Activated CD4-positive, alpha-beta T cell treated with anti-CD3 and anti-CD28 coated beads, Interleukin-2, amount 10 ng/mL, durations not matched to agents 7 days and 5 days (primary cell): ENCODE data around the gene CAMK2G. TPM values are rescaled to one million over a fixed set of nuclear protein-coding genes. Genes with fewer than 3 reads are reported as not detected.
A peak's percentile ranks its signal among the peaks of the same experiment; 100 is the strongest.

ENCODE experiments used
- CTCF ChIA-PET: fragments of 350-600 bp; sonication (Branson Sonifier 250); formaldehyde crosslinking; loops from one replicate; lab custom pipeline; 2021; ENCODE audit warnings: antibody characterized with exemption; lab: Charles Lee
- POLR2A ChIA-PET: fragments of 350-600 bp; sonication (Branson Sonifier 250); formaldehyde crosslinking; loops from one replicate; lab custom pipeline; 2021; ENCODE audit warnings: antibody characterized with exemption; lab: Charles Lee
- DNase-seq: peaks from one replicate; pipeline ENCODE4 v3.0.0-alpha.2; 2020
- H3K27ac Mint-ChIP-seq: one replicate; pipeline ENCODE4 v1.8.0; 2021; ENCODE audit warnings: mild to moderate bottlenecking, moderate library complexity, mixed read lengths
- H3K27me3 Mint-ChIP-seq: one replicate; pipeline ENCODE4 v1.8.0; 2021; ENCODE audit warnings: mixed read lengths
- H3K36me3 Mint-ChIP-seq: one replicate; pipeline ENCODE4 v1.8.0; 2021; ENCODE audit warnings: low read depth, mixed read lengths
- H3K4me1 Mint-ChIP-seq: one replicate; pipeline ENCODE4 v1.8.0; 2021; ENCODE audit warnings: mixed read lengths
- H3K4me3 Mint-ChIP-seq: one replicate; pipeline ENCODE4 v1.8.0; 2021; ENCODE audit warnings: mild to moderate bottlenecking, moderate library complexity, mixed read lengths
- H3K9me3 Mint-ChIP-seq: one replicate; pipeline ENCODE4 v1.8.0; 2021; ENCODE audit warnings: mixed read lengths
- total RNA-seq, 2 experiments: library from RNA; stranded (reverse); gene quantifications; one replicate each; pipeline ENCODE4 v1.2.3, GENCODE V29; 2021

CAMK2G gene
- total RNA-seq, 2 experiments from 2014 or later, result 54.4 to 55.8 TPM

- H3K4me1 Mint-ChIP-seq, result peaks cover 60% of the 10 kb centered on the region
- no peaks in the 10 kb centered on the region for H3K27me3 Mint-ChIP-seq
Observed at GRCh38 chr10:73876566-73876965, 2.2 kb upstream of the CAMK2G start.

DNA sequence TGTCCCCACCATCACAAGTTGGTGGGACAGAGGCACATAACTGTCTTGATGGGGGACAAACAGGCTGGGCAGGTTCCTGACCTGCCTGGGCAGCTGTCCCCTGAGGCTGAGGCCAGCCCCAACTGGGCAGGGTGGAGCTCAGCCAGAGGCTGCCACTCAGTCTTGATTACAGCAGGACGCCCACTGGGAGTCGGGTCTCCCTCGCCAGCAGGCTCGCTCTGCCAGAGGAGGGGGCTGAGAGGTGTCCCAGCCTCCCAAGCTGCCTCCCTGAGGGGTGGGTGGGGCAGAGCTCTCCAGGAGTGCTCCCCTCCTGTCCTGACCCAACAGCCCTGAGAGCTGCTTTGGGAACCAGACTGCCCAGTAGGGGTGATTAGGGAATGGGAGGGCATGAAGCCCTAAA lies 1.8 kb upstream of the CAMK2G start:
- ChIA-PET CTCF (interaction anchor here (1.0 to 9.9 kb wide), 4 partner anchors 11 to 28 kb away, joined by 3 to 212 read pairs (median 4); no protein-coding TSS in a partner anchor), POLR2A (no interaction called here)
- Mint-ChIP-seq H3K4me3 (peak overlapping the region; percentile 35), H3K36me3 (peaks cover 23% of the 10 kb centered on the region), H3K27me3 (no peaks in the 10 kb centered on the region), H3K4me1 (peaks cover 64% of the 10 kb centered on the region), H3K9me3 (no peaks in the 10 kb centered on the region), H3K27ac (no peak overlapping the region)
- no peak for DNase-seq

More at GRCh38 chr10:73876566-73876965, 2.2 kb upstream of the CAMK2G start:
- H3K36me3 Mint-ChIP-seq, result peaks cover 18% of the 10 kb centered on the region
- no peak overlapping the region for H3K4me3 Mint-ChIP-seq
- H3K27ac Mint-ChIP-seq, result no peak overlapping the region
- H3K9me3 Mint-ChIP-seq, result no peaks in the 10 kb centered on the region
- no peak for DNase-seq
- ChIA-PET CTCF (interaction anchor here (0.6 to 9.9 kb wide), 6 partner anchors 10 to 1344 kb away, joined by 3 to 212 read pairs (median 6); no protein-coding TSS in a partner anchor), POLR2A (interaction anchor here (0.7 kb wide), 1 partner anchor 38 kb away, joined by 10 read pairs; no protein-coding TSS in a partner anchor)

DNA sequence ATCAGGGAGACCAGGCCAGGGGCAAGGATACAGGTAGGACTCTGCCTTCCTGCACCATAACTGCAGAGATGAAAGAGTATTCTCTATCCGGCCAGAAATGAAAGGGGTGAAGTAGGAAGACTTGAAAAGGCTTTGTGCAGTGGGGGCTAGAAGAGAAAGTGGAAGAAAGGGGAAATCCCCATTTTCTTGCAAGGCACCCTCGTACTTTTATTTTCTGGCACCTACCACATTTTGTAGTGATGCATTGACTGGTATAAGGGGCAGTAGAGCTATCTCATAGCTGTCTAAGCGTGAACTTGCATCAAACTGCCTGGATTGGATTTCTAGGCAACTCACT lies 752 bp upstream of the CAMK2G start:
- Mint-ChIP-seq H3K27ac (peak overlapping the region; percentile 89), H3K4me1 (peaks cover 71% of the 10 kb centered on the region), H3K27me3 (no peaks in the 10 kb centered on the region), H3K36me3 (peaks cover 32% of the 10 kb centered on the region), H3K4me3 (peak overlapping the region; percentile 76), H3K9me3 (no peaks in the 10 kb centered on the region)
- ChIA-PET CTCF (interaction anchor here (1.0 to 9.9 kb wide), 3 partner anchors 14 to 27 kb away, joined by 3 to 212 read pairs (median 5); no protein-coding TSS in a partner anchor), POLR2A (no interaction called here)
- DNase-seq, result peak; percentile 65

DNA sequence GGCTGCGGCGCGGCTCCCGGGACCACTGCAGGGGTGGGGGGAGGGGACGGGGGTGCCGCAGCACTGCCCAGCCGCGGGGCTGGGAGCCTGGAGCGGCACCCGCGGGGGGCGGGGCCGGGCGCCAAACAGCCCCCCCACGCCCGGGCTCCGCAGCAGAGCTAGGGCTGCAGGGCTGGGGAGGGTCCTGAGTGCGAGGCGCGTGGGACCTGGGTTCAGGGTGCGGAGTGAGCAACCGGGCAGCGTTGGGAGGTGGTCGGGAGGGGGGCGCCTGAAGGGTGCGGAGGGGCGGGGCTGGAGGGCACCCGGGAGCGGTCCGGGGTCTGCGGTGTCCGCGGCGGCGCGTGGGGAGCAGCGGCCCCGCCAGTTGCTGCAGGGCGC lies 528 bp downstream of the CAMK2G start:
- peaks cover 38% of the 10 kb centered on the region for H3K36me3 Mint-ChIP-seq
- DNase-seq, result no peak
- ChIA-PET CTCF (interaction anchor here (1.0 to 9.9 kb wide), 5 partner anchors 11 to 61 kb away, joined by 3 to 212 read pairs (median 4); no protein-coding TSS in a partner anchor), POLR2A (no interaction called here)
- peaks cover 66% of the 10 kb centered on the region for H3K4me1 Mint-ChIP-seq
- H3K4me3 Mint-ChIP-seq, result peak overlapping the region; percentile 75
- no peaks in the 10 kb centered on the region for H3K27me3 Mint-ChIP-seq
- H3K27ac Mint-ChIP-seq, result no peak overlapping the region
- H3K9me3 Mint-ChIP-seq, result no peaks in the 10 kb centered on the region

DNA sequence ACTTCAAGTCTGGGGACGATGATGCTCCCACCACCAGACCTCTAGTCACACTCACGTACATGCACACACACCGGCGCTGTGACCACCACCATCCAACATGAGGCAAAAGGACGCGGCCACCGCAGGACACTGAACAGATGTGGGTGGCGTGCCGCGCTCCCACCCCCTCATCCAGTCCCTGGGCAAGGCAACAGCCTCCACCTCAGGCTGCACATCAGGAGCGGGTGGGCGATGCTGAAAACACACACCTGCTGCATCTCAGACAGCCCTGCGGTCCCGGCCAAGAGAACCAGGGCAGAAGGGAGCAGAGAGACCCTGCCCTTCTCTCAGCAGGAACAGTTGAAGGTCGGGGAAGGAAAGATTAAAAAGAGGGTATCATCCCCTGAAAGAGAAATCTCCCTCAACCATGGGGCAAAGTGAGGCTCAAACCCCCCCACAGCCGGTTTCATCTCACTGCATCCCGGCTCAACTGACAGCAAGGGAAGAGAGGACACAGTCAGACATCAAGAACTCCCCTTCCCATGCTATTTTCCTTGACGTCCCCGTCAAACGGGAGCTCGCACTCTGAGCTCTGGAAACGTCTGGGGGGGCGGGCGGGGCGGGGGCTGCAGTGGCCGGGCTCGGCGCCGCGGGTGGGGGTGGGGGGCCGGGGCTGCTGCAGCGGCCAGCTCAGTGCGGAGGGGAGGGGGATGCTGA lies 1.1 kb downstream of the CAMK2G start:
- H3K4me1 Mint-ChIP-seq, result peaks cover 71% of the 10 kb centered on the region
- peaks cover 41% of the 10 kb centered on the region for H3K36me3 Mint-ChIP-seq
- no peaks in the 10 kb centered on the region for H3K9me3 Mint-ChIP-seq
- peak overlapping the region; percentile 77 for H3K4me3 Mint-ChIP-seq
- POLR2A ChIA-PET, result no interaction called here
- no peaks in the 10 kb centered on the region for H3K27me3 Mint-ChIP-seq
- CTCF ChIA-PET, result interaction anchor here (1.0 to 9.9 kb wide), 3 partner anchors 10 to 25 kb away, joined by 4 to 212 read pairs (median 4); no protein-coding TSS in a partner anchor
- no peak for DNase-seq
- H3K27ac Mint-ChIP-seq, result peak overlapping the region; percentile 65

- POLR2A ChIA-PET, result no interaction called here
- no peaks in the 10 kb centered on the region for H3K27me3 Mint-ChIP-seq
- CTCF ChIA-PET, result no interaction called here
- no peak overlapping the region for H3K27ac Mint-ChIP-seq
- H3K9me3 Mint-ChIP-seq, result no peaks in the 10 kb centered on the region
- H3K36me3 Mint-ChIP-seq, result peaks cover 46% of the 10 kb centered on the region
- DNase-seq, result no peak
- H3K4me1 Mint-ChIP-seq, result peaks cover 75% of the 10 kb centered on the region
- H3K4me3 Mint-ChIP-seq, result peak overlapping the region; percentile 77
Observed at GRCh38 chr10:73872190-73872710, 2.1 kb downstream of the CAMK2G start.

- peaks cover 77% of the 10 kb centered on the region for H3K4me1 Mint-ChIP-seq
- H3K27me3 Mint-ChIP-seq, result no peaks in the 10 kb centered on the region
- no peak for DNase-seq
- H3K9me3 Mint-ChIP-seq, result no peaks in the 10 kb centered on the region
- H3K4me3 Mint-ChIP-seq, result peak overlapping the region; percentile 77
- ChIA-PET CTCF (no interaction called here), POLR2A (no interaction called here)
- peaks cover 46% of the 10 kb centered on the region for H3K36me3 Mint-ChIP-seq
- H3K27ac Mint-ChIP-seq, result no peak overlapping the region
Observed at GRCh38 chr10:73871295-73872189, 2.8 kb downstream of the CAMK2G start.

DNA sequence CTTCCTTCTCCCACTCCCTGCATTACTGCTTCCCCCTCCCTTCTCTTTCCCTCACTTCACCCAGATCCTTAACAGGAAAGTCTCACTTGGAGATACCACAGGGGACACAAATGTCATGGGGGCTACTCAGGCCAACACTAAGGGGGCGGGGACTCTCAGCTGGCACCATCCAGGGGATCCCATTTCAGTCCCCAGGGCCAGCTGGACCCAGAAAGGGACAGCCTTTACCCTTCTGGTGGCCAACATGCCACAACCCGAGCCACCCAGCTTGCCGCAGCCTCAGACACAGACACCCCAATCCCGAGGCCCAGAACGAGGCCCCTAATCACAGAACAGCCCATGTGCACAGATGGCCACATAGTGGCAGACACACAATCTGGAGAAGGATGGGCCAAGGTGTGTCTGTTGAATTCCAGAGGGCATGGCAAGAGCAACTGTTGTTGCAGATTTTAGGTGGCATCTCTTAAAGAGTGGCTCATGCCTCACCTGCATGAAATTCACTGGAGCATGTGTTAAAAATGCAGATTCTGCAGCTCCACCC lies 5.6 kb downstream of the CAMK2G start:
- no peak overlapping the region for H3K4me3 Mint-ChIP-seq
- H3K4me1 Mint-ChIP-seq, result peaks cover 89% of the 10 kb centered on the region
- ChIA-PET POLR2A (no interaction called here), CTCF (interaction anchor here (2.2 to 8.4 kb wide), 2 partner anchors 10 kb away, joined by 13 to 74 read pairs; no protein-coding TSS in a partner anchor)
- H3K27me3 Mint-ChIP-seq, result no peaks in the 10 kb centered on the region
- no peak for DNase-seq
- H3K9me3 Mint-ChIP-seq, result no peaks in the 10 kb centered on the region
- peak overlapping the region; percentile 9 for H3K27ac Mint-ChIP-seq
- H3K36me3 Mint-ChIP-seq, result peaks cover 67% of the 10 kb centered on the region

DNA sequence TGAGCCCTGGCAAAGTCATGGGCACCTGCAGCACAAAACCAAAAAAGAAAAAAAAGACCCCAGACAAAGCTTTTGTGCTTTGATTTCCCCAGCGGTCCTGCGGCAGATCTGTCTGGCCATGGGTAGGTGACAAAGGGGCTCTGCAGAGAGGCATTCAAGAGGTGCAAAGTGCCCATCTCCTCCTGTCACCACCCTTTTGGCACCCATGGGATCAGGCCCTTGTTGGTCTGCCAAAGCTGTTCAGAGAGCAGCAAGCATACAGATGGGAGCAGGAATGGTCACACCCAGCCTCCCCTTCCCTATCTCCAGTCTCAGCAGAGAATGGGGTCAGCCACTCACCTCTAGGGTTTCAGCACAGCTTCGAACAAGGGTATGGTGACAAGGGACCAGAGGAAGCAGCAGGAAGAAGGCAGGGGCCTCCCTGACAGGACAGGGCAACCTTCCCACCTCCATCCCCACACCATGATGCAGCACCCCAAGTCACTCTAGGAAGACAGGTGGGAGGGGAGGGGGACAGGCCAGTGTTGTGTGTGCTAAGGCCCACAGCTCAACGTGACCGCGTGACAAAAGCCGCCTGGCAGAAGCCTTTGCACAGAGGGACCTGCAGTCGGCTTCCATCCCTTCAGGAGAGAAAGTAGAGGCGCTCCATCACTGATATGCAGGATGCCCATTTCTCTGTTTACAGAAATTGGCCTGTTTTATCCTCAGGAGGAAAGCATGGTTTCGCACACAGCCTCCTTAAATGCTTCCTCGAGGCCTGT lies 6.3 kb downstream of the CAMK2G start:
- H3K9me3 Mint-ChIP-seq, result no peaks in the 10 kb centered on the region
- peaks cover 93% of the 10 kb centered on the region for H3K4me1 Mint-ChIP-seq
- CTCF ChIA-PET, result interaction anchor here (1.0 to 8.4 kb wide), 3 partner anchors 11 to 18 kb away, joined by 4 to 74 read pairs (median 4); no protein-coding TSS in a partner anchor
- POLR2A ChIA-PET, result no interaction called here
- no peaks in the 10 kb centered on the region for H3K27me3 Mint-ChIP-seq
- H3K27ac Mint-ChIP-seq, result peak overlapping the region; percentile 96
- H3K36me3 Mint-ChIP-seq, result peaks cover 72% of the 10 kb centered on the region
- no peak for DNase-seq
- no peak overlapping the region for H3K4me3 Mint-ChIP-seq

DNA sequence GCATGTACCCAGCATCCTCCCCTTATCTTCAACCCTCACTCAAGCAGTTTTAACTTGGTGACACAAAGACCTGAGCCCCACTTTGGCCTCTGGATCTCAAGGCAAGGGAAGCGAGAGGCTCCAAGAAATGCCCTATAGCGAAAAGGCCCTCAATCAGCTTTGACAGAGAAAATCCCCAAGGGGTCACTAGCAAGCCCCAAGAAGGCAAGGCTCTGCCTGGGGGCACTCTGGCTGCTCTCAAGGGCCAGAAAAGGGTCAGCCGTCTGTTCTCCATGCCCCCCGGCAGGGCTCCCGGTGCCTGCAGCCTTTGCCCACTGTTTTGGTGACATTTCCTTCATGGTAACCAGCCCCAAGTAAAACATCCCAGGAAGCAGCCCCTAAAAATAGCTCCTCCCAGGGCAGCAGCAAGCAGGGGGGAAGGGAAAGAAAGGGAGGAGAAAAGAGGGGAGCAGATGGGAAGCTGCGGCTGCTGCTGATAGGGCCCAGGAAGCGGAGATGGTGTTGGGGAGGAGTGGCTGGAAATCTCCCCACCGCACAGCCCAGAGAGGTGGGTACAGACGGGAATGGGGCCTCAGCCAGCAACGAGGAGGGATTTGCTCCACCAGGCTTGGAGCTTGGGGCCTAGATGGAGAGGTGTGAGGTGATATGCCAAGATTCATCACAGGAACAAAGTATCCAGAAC lies 7.1 kb downstream of the CAMK2G start:
- no peak overlapping the region for H3K4me3 Mint-ChIP-seq
- CTCF ChIA-PET, result interaction anchor here (0.6 to 8.4 kb wide), 5 partner anchors 12 to 1342 kb away, joined by 4 to 74 read pairs (median 4); no protein-coding TSS in a partner anchor
- H3K27ac Mint-ChIP-seq, result peak overlapping the region; percentile 96
- POLR2A ChIA-PET, result no interaction called here
- no peaks in the 10 kb centered on the region for H3K9me3 Mint-ChIP-seq
- H3K27me3 Mint-ChIP-seq, result no peaks in the 10 kb centered on the region
- DNase-seq, result no peak
- H3K36me3 Mint-ChIP-seq, result peaks cover 71% of the 10 kb centered on the region
- peaks cover 93% of the 10 kb centered on the region for H3K4me1 Mint-ChIP-seq

GRCh38 chr10:73866621-73867020 lies 7.7 kb downstream of the CAMK2G start:
- Mint-ChIP-seq H3K4me1 (peaks cover 90% of the 10 kb centered on the region), H3K27ac (peak overlapping the region; percentile 96), H3K4me3 (peak overlapping the region; percentile 76), H3K36me3 (peaks cover 66% of the 10 kb centered on the region), H3K27me3 (no peaks in the 10 kb centered on the region), H3K9me3 (no peaks in the 10 kb centered on the region)
- DNase-seq, result no peak
- POLR2A ChIA-PET, result no interaction called here
- CTCF ChIA-PET, result interaction anchor here (0.6 to 8.4 kb wide), 4 partner anchors 11 to 1343 kb away, joined by 4 to 74 read pairs (median 6); no protein-coding TSS in a partner anchor
